Stimulated activated CD8-positive, alpha-beta memory T cell treated with anti-CD3 and anti-CD28 coated beads, Interleukin-12 subunit alpha, Interleukin-12 subunit beta, amount 100 ng/mL, for 24 hours (primary cell): ENCODE results near the gene ITPR2.
"Not testable (repeated sequence)": the region's sequence is repeated elsewhere in the genome, so short reads cannot be mapped to it uniquely, and the experiment has no call there.

Experiments used
- DNase-seq: peaks from one replicate; pipeline ENCODE4 v3.0.0-alpha.2; 2020; ENCODE audit errors: extremely low read depth

The ITPR2 gene

DNA sequence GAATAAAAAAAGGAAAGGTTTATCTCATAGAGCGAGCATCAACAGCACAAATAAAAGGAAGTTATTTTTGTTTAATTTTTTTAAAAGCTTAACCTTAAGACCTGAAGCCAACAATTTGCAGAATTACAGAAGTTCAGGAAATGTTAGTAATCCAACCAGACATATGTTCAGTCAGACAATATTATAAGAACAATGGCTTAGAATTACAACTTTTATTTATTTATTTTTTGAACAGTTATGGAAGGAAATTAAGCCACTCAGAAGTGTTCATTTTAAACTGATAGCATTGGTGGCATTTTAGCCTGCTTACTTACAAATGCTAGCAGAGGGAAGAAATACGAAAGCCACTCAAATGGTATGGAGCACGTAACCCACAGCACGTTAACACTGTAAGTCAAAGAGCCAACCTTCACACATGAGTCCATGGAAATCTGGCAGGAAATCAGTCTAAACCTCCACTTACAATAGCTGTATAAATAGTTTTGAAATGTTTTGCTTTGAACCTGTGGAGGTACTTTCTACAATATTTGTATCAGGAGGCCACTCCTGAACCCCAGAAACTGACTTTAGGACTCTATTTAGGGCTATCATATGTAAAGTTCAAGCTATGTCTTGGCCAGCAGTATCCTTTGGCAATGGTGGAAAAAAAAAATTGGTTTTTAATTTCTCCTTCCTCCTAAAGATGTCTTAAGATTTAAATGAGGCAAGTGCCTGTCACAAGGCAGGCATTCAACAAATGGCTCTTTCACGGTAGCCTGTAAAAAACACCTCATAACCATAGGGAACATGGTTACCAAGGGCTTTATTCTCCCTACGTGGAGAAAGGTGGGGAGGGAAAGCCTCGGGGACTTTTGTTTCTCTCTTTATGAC lies 102.3 kb downstream of the ITPR2 start:
- DNase-seq: no peak

DNA sequence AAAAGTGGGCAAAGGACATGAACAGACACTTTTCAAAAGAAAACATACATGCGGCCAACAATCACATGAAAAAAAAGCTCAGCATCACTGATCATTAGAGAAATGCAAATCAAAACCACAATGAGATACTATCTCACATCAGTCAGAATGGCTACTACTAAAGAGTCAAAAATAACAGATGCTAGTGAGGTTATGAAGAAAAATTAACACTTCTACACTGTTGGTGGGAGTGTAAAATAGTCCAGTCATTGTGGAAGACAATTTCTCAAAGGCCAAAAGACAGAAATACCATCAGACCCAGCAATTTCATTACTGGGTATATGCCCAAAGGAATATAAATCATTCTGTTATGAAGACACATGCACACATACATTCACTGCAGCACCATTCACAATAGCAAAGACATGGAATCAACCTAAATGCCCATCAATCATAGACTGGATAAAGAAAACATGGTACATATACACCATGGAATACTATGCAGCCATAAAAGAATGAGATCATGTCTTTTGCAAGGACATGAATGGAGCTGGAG lies 103.8 kb downstream of the ITPR2 start:
- DNase-seq: not testable (repeated sequence)

DNA sequence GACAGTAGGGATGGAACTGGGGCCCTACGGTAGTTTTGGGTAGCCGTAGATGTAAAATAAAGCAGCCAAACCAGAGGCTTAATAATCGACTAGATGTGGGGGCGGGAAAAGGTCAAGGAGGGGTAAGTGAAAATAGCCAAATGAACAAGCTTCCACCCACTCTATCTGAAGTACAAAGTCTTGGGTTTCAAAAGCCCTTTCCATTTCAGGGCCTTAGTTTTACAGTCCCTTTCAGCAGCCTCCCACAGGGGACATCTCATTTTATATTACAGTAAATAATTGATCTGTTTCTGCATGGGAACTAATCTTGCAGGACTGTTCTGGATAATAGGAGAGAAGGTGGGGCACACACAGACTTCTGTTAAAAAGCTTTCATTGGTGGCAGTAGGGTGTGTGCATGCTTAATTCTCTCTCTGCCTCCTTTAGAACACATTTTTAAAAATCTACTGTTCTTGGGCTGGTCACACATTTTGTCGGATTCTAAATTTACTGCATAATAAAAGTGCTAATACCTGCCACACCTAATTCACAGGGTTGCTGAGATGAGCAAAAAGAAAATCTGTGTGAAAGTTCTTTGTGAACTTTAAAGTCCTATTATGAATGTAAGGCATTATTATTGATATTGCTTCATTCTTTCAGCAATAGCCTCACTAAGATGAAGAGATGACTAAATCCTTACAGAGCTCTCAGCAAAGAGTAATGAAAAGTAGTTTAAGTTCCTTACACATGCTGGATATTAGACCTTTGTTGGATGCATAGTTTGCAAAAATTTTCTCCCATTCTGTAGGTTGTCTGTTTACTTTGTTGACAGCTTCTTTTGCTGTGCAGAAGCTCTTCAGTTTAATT lies 104.6 kb downstream of the ITPR2 start:
- DNase-seq: no peak

DNA sequence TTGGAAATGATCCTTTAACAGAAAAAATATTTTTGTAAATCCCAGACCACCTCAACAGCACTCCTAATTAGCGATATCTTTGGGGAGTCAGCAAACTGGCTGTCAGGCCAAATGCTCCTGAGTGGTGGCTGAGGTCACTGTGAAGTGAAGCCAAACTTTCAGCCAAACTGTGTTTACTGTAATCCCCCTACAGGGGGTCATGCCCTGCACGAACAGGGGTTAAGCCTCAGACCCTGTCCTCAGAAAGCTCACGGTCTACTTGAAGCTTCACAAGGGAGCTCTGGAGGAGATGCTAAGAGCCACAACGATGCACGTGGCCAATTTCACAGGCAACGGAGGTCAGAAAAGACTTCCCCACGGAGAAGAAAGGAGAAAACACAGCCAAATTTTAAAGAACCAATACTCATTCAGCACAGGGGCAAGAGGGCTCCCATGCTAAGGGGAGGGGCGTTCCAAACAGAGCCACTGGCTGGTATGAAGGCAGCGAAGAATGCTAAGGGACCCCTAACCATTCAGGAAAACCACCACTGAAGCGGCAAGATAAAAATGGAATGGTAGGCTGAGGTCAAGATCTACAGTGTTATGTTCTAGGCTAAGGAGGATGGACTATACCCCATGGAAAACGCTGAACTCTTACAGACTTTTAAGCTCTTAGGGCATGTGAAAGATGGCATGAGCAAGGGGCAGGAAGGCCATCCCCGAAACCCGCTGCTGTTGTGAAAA lies 105.4 kb downstream of the ITPR2 start:
- DNase-seq: no peak

DNA sequence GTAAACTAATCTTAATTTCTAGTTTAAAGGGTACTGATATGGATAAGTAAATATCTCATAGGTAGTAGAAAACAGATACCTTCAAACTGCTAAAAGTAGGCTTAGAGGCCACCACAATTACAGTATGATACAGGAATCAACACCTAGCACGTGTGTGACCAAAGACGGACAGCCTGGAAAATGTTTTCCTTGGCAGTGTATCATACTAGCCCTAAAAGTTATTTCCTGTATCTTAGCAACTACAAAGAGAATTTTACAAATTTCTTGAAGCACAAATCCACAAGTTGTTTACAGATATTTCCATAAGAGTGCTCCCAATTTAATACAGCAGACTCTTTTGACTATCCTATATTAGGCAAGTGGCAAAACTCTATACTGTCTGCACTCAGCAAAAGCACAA lies 106.0 kb downstream of the ITPR2 start:
- no peak for DNase-seq

DNA sequence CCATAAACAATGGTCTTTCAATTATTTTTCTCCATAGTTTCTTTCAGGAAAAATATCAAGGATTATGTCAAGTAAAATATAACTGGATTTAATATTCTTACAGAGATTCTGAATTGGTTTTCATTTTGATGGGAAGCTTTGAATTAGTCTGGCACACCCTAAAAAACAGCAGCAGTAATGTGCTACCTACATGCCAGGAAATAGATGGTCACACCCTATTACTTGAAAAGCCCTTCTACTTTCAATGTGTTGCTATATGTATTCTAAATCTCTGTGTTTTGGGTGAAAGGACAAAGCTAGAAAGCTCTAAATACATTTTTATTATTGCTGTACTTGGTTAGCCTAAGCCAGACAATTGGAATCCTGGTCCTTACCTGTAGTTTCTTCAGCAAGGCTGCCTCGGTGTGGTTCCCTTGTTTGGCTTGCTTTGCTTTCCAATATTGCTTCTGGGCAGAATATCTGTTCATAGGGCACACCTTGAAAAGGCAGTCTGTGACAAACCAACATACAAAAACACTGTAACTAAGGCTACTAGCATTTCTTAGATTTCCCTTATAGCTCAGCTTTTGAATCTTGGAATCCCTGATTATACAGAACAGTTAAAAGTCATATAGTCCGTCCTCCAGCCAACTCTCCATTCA lies 107.6 kb downstream of the ITPR2 start:
- DNase-seq: no peak

DNA sequence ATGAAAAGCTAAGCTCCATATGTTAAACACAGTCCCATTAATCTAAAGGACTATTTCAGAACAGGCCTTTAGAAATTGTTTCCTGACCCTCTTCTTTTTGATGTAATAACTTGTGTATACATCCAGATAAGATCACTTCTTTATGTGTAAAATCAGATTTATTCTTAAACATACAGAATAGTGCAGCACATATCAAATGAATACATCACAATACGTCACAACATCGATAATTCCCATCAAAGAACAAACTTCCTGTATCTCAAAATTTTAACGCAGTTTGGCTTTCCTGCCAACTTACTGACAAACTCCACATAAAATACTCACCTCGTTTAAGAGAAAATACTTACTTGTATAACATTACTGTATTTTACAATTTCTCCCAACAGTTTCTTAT lies 108.7 kb downstream of the ITPR2 start:
- no peak for DNase-seq

DNA sequence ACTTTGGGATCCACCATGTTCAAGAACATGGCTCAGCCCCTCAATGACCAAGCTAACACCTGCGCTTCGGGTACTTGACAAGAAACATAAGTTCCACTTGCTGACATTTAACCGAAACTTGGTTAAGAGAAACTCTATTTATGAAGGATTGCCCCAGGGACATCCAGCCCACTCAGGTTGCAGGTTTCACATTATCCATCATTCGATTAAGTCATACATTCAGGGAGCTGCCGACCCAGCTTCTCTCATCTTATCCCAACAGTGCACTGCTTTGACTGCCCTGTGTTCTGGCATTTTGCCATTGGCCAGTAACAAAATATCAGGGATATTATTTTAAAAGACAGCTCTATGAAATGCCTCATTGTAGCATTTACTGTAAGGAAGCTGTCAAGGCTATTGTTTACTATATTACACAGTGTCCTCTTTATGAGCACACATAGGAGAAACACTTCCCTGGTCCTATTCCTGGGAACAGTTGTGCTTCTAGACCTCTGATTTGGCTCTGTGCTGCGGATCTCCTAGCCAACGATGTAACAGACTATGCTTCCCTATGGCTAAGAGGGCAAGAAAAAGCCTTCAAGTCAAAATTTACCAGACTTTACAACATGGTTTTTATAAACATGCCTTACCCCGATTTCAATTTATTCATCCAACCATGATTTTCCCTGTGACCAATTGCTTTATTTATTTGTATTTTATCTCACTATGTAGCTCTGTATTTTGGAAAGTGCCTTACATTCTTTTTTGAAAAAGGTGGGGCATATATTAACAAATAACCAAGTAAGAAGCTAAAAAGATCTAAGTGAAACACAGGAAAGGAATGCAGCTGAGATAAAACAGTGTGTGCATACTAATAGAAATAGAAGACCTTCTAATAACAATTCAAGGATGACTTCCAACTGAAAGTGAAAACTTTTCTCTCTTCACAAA lies 109.3 kb downstream of the ITPR2 start:
- DNase-seq: no peak

DNA sequence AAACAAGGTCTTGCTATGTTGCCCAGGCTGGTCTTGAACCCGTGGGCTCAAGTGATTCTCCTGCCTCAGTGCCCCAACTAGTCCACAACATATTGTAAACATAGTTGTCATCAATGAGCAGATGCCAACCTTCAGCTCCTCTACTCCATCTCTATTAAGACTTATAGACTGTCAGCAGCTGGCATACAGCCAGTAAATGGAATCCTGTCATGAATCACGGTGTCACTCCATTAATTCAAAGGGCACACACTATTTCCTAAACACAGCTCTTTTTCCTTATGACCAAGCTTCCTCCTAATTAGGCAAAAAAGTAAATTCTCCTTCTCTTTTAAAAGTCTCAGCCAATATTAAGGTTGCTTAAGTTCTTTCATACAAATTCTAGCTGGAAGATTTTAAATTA lies 111.2 kb downstream of the ITPR2 start:
- no peak for DNase-seq

DNA sequence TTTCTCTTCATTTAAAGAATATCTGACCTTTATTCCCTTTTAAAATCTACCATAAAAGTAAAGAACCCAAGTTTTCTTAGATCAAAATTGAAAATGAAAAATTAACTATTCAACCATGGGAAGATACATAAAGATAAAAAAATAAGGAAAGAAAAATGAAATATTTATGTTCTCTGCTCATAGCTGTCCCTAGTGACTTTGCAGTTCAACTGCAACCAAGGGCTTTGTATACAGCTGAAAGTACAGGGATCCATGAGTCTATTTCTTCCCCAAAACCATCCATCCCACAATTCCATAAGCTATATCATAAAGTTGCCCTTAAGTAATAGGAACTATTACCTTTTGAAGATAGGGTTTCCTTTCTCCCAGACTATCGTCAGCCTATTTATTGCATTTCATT lies 113.1 kb downstream of the ITPR2 start:
- DNase-seq: no peak

DNA sequence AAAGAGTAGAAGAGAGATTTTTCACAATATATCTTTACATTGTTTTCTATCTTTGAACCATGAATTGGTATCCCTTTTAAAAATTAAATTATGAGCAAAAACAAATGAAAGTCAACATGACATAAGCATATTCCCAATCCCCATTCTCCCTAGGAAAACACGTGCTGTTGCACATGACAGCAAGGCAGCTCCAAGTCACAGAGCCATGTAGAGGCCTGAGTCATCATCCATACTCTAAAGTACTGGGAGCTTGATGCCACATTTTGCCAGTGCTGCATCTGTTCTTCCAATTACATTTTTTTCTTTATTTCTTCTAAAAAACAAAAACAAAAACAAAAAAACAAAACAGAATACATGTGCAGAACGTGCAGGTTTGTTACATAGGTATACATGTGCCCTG lies 115.2 kb downstream of the ITPR2 start:
- DNase-seq: no peak

DNA sequence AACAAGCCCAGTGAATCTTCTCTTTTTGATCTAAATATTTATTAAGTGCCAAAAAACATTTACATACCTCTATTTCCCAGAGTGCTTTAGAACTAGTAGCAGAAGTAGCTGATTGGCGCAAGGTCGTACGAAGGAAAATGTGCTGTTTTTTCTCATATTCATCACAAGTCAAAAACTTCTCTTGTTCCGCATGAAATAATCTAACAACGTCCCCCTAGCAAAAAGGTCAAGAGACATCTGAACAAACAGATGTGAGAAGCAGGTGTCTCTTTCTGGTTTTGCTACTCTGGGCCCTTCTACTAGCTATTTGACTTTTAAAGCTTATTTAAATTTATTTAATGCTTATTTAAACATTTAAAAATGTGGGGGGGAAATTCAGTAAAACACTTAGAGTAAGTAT lies 117.8 kb downstream of the ITPR2 start:
- DNase-seq: no peak

DNA sequence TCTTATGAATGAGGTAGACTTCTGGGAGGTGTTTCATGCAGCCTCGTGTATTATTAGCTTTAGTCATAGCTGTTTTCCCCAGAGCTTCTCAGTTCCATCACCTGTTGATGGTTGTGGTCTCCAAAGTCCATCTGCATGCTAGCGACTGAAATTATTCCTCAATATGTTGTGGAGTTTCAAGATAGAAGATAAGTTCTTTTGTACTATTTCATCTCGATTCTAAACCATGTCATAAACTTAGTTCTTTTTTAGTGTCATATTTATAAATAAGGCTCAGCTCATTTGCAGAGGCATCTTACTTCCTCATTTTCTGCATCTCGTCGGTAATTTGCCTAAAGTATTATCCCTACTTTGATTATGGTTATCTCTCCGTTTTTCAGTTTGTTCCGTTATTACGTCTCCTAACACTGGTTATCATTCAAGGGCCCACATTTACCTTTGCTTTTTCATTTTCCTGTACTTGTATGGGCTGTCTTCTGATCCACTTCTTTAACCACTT lies 119.1 kb downstream of the ITPR2 start:
- no peak for DNase-seq

DNA sequence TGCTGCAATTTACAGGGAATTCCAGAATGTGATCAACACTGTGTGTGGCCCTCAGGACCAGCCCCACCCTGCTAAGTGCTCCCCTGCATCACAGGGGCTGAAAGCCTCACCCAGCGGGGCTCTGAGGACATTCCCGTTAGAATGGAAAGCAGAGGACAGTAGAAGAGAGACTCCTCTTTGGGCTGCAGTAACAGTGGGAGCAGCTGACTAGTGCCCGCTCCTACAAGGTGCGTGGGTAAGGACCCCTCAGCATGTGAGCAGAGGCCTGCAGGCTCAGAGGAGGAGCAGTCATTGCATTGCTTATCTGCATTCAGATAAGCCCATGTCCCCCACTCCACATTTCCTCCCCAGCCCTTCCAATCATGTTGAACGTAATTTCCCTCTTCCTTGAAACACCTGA lies 120.1 kb downstream of the ITPR2 start:
- no peak for DNase-seq

DNA sequence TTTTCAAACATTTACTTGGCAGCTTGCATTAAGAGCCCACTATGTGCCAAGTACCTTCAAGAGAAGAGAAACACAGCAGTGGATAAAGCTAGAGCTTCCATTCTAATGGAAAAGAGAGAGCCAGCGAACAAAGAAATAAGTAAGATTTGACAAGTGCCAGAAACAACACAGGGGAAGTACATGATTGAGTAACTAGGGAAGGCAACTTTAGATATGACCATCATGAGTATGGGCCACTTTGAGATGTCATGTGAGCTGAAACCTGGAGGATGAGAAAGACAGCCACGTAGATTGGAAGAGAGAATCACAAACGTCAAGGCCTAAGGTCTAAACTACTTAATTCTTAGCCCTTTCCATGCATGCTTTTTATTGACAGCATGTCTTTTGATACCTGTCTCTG lies 121.4 kb downstream of the ITPR2 start:
- no peak for DNase-seq

DNA sequence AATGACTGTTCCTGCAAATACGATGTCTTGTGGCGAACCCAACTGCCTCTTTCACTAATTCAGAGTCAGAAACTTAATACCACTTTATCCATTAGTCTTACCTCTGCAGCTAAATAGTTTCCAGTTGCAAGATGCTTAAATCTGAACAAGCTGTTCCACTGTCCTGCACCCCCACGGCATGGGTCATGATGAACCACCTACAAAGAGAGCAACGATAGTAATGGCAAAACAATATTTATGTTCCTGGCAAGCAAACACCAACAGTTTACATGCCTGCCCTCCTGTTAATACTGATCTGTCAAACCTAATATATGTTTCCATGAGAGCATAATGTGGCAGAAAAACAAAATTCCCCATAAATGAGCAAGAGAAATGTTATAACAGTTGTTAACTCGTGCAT lies 121.9 kb downstream of the ITPR2 start:
- DNase-seq: no peak

DNA sequence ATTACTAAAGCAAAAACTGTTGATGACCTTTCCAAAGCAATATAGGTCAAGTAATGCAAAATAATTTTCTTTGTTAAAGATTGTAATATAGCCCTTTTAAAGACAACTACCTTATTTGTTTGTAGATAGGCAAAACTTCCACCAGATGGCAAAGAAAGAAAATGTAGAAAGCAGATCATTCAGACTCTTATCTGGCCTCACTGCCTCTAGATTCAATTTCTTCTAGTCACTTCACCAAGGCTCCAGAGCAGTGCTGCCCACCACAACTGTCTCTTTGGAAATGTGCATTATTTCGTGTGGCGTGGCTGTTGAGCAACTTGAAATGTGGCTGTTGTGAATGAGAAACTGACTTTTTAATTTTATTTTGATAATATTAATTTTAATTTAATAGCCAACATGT lies 127.1 kb downstream of the ITPR2 start:
- no peak for DNase-seq

DNA sequence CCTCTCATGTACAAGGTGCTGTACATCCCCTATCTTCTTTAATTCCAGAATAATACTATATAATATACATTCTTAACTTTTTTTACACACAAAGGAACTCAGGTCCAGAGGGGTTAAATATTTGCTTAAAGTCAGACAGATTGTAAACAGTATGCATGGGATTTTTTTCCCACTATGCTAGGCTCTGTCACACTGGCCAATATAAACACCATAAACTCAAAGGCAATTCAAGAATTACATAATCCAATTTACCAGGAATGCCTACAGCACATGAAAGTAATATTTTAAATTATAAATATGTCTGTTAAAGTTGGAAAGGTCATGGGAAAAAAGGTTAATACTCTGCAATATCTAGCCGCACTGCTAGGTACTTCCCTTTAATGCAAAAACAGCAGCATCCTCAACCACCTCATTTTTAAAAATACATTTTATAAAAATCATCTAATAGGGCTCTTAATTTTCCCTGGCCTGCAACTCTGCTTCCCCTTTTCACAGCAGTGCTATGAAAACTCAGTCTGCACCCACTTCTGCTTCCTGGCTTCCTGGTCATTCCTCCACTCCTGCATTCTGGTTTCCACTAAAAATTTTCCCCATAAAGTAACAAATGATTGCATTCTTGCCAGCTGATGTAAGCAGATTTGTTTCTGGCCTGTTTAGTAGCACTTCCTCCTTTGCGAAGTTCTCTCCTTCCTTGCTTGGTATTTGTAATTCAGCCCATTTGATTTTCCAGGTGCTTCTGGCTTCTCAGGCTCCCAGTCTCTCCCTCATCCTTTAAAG lies 128.1 kb downstream of the ITPR2 start:
- DNase-seq: no peak

DNA sequence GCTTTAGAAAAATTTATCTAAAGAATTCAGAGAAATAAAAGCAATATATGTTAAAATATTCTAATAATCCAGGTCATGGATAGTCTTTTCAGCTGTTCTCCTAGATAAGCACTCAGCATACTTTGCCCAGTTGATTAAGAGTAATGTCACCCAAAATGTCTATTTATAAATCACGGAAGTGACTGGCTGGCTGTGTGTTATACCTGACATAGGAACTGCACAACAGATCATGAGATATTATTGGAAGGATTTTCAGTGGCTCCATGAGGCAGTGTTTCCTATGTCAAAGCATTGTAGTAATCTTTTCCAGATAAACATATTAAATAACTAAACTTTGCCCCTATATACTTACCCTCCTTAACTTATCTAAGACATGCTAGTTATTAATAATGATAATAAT lies 128.8 kb downstream of the ITPR2 start:
- no peak for DNase-seq

DNA sequence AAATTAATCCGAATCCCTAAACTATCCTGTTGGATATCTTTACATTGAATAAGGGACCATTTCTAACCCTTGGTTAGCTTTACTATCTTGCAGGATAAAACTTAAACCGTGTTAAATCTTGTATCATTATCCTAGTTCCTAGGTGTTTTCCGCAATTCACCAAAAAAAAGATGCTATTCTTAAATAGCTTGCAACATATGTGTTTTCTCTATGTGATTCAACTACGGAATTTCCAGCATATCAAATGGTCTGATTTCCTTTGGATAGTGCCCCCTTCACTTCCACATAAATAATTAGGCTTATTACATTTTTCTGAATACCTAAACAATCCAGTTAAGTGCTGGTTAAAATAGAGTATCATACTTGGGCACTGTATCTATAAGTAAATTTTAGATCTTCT lies 130.3 kb downstream of the ITPR2 start:
- no peak for DNase-seq
